Hepatocyte (in vitro differentiated cells): ENCODE results near the gene INO80D.

Experiments
- EZH2 ChIP-seq: fragments of 200-600 bp; sonication (generic); IDR thresholded peaks from 2 replicates; pipeline ENCODE4 v1.6.1; 2016; ENCODE audit warnings: antibody characterized with exemption, mild to moderate bottlenecking, borderline replicate concordance
- EZH2phosphoT487 ChIP-seq: fragments of 200-600 bp; sonication (generic); IDR thresholded peaks from one replicate; pipeline ENCODE4 v1.6.1; 2018; ENCODE audit warnings: antibody characterized with exemption, mild to moderate bottlenecking, low read depth, moderate library complexity; ENCODE audit not compliant: unreplicated experiment, severe bottlenecking
- TF ChIP-seq, protein P1 (sequence below): fragments of 200-600 bp; sonication (generic); IDR thresholded peaks from 2 replicates; pipeline ENCODE4 v1.5.1; 2016; ENCODE audit warnings: antibody characterized with exemption, mild to moderate bottlenecking; ENCODE audit not compliant: poor library complexity

DNA sequence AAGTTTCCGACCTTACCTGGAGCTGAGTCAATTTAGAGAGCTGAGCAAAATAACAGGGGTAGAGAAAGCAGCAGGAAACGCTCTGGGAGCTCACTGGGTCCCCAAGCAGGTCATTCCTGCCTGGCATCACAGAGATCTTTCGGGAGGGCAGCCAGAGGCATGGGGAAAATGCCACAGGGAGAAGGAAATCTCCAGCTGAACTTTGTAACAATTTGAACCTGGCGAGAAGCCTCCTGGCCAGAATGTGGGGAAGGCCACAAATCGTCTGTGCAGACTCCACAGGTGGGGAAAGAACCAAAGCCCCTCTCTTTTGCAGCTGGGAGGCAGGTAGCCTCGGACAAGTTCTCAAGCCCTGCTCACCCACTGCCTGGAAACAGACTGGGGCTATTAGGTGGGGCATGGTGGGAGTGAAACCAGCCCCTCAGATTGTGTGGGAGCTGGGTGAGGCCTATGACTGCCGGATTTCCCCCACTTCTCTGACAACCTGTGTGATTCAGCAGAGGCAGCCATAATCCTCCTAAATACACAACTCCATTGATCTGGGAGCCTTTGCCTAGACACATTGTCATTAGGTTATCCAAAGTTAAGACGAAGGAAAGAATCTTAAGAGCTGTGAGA, 53.9 kb downstream of the INO80D start:
- TF ChIP-seq, protein P1, sequence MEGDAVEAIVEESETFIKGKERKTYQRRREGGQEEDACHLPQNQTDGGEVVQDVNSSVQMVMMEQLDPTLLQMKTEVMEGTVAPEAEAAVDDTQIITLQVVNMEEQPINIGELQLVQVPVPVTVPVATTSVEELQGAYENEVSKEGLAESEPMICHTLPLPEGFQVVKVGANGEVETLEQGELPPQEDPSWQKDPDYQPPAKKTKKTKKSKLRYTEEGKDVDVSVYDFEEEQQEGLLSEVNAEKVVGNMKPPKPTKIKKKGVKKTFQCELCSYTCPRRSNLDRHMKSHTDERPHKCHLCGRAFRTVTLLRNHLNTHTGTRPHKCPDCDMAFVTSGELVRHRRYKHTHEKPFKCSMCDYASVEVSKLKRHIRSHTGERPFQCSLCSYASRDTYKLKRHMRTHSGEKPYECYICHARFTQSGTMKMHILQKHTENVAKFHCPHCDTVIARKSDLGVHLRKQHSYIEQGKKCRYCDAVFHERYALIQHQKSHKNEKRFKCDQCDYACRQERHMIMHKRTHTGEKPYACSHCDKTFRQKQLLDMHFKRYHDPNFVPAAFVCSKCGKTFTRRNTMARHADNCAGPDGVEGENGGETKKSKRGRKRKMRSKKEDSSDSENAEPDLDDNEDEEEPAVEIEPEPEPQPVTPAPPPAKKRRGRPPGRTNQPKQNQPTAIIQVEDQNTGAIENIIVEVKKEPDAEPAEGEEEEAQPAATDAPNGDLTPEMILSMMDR, result no peak
- TF ChIP-seq EZH2, result no peak
- no peak for TF ChIP-seq EZH2phosphoT487
